GM12891 (cell line): ENCODE results near the gene DPP8.

Source experiments
- POLR2A ChIP-seq: IDR thresholded peaks from 2 replicates; pipeline ENCODE4 v1.6.1; 2011; ENCODE audit warnings: low read depth, low read length, control low read depth
- POLR2AphosphoS5 ChIP-seq: IDR thresholded peaks from 2 replicates; pipeline ENCODE4 v1.6.1; 2011; ENCODE audit warnings: low read depth, low read length, control low read depth
- POU2F2 ChIP-seq: IDR thresholded peaks from 2 replicates; pipeline ENCODE4 v1.6.1; 2011; ENCODE audit warnings: low read depth, mild to moderate bottlenecking, control low read depth, low read length, moderate library complexity
- SPI1 ChIP-seq: IDR thresholded peaks from 2 replicates; pipeline ENCODE4 v1.6.1; 2011; ENCODE audit warnings: low read depth, low read length, control low read depth
- TAF1 ChIP-seq: IDR thresholded peaks from 2 replicates; pipeline ENCODE4 v1.6.1; 2011; ENCODE audit warnings: low read depth, low read length, control low read depth

- TF ChIP-seq POLR2A, result no peak
- no peak for TF ChIP-seq SPI1
- TF ChIP-seq POLR2AphosphoS5, result no peak
- no peak for TF ChIP-seq TAF1
- TF ChIP-seq POU2F2, result no peak
Measured at GRCh38 chr15:65401611-65402240, 115.8 kb downstream of the DPP8 start.
